Astrocyte (in vitro differentiated cells and primary cell): Measurements from ENCODE around the gene DNAJC5.

ENCODE experiments used
- EZH2 ChIP-seq: IDR thresholded peaks from 2 replicates; pipeline ENCODE4 v1.6.1; 2012; ENCODE audit warnings: mild to moderate bottlenecking, low read length, inconsistent platforms; ENCODE audit not compliant: insufficient read depth
- TF ChIP-seq, protein P1 (sequence below): IDR thresholded peaks from 2 replicates; pipeline ENCODE4 v1.5.1; 2011; ENCODE audit warnings: low read depth, mild to moderate bottlenecking, inconsistent platforms, low read length, moderate library complexity; ENCODE audit not compliant: insufficient read depth

DNA sequence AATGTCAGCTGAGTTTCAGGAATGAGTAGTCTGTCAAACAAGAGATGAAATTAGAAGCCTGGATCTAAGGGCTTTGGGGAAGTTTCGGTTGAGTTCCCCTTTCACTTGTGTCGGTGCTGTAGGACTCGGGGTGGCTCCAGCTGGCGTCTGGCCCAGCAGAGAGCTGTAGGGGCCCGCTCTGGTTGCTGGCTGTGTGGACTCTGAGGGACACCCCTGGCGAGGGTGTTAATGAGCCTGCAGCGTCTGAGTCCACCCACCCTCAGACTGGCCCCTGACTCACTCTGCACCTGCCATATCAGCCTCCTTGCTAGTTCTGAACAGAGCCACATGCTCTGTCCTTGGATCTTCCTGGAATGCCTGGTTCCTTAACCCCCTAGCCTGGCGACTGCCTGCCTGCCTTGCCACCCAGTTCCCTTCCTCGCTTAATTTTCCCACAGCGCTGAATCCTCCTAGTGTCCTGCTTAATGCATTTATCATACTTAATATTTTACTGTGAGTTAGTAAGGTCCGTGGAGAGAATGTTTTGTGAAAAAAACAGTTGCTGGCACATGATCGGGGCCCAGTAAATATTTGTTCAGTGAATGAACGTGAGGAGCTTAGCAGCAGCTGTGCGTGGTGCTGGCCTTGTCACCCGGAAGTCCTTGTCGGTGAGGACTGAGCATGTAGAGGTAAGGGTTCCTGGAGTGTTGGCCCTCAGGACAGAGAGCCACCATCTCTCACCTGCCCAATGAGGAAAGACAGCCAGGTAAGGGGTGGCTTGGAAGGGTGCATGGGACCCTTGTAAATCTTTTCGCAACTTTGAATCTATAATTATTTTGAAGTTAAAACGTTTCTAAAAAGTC lies 1.6 kb downstream of the DNAJC5 start:
- TF ChIP-seq, protein P1, sequence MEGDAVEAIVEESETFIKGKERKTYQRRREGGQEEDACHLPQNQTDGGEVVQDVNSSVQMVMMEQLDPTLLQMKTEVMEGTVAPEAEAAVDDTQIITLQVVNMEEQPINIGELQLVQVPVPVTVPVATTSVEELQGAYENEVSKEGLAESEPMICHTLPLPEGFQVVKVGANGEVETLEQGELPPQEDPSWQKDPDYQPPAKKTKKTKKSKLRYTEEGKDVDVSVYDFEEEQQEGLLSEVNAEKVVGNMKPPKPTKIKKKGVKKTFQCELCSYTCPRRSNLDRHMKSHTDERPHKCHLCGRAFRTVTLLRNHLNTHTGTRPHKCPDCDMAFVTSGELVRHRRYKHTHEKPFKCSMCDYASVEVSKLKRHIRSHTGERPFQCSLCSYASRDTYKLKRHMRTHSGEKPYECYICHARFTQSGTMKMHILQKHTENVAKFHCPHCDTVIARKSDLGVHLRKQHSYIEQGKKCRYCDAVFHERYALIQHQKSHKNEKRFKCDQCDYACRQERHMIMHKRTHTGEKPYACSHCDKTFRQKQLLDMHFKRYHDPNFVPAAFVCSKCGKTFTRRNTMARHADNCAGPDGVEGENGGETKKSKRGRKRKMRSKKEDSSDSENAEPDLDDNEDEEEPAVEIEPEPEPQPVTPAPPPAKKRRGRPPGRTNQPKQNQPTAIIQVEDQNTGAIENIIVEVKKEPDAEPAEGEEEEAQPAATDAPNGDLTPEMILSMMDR = no peak
- TF ChIP-seq EZH2 = no peak
